ENCODE results near the gene AGO3.

DNA sequence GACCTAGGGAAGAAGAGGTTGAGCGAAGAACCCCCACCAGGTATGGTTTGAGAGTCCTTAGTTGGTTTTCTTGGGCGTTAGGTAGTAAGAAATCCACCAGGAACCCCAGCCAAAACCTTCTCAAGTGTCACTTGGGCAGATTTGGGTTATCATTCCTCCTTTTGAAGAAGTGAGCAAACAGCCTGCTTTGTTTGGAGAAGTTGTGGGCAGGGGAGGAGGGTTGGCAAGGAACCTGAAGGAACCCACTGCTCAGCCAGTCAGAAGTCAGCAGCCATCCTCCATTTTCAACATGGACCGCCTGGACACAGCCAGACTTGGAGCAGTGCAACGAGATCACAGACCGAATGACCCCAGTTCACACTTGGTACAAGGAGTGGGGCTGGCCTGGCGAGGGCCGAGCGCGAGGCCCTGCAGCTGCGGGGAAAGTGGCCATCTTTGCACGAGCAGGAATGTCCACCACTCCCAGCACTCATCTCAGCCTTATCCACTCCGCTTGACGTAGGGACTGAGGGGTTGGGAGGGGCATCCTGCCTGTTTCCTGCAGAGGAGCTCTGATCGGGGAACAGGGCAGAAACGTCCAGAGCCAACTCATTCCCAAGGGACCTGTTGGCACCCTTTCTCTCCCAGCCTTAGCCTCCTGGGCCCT lies 165.0 kb downstream of the AGO3 start:
- TF ChIP-seq RAD21 (IDR thresholded peaks at IDR 0.05; ENCODE audit: low read depth) (no peak), EZH2phosphoT487 (IDR thresholded peaks at IDR 0.05; ENCODE audit: borderline replicate concordance) (no peak)
- TF ChIP-seq, protein P1, sequence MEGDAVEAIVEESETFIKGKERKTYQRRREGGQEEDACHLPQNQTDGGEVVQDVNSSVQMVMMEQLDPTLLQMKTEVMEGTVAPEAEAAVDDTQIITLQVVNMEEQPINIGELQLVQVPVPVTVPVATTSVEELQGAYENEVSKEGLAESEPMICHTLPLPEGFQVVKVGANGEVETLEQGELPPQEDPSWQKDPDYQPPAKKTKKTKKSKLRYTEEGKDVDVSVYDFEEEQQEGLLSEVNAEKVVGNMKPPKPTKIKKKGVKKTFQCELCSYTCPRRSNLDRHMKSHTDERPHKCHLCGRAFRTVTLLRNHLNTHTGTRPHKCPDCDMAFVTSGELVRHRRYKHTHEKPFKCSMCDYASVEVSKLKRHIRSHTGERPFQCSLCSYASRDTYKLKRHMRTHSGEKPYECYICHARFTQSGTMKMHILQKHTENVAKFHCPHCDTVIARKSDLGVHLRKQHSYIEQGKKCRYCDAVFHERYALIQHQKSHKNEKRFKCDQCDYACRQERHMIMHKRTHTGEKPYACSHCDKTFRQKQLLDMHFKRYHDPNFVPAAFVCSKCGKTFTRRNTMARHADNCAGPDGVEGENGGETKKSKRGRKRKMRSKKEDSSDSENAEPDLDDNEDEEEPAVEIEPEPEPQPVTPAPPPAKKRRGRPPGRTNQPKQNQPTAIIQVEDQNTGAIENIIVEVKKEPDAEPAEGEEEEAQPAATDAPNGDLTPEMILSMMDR (IDR thresholded peaks at IDR 0.05 in 2 of 3, conservative IDR thresholded peaks at IDR 0.05 in 1 of 3; ENCODE audit: borderline replicate concordance in 1 of 3, insufficient read depth in 1 of 3, low read depth in 2 of 3, low read length in 2 of 3) = no peak

Measured in HCT116 (cell line).